GM12873 (cell line): ENCODE measurements around the gene SERPINA10.

Experiments
- TF ChIP-seq, protein P1 (sequence below): IDR thresholded peaks from 2 replicates; pipeline ENCODE4 v1.5.1; 2012; ENCODE audit warnings: low read depth, mild to moderate bottlenecking, moderate library complexity, low read length, control low read depth; ENCODE audit not compliant: insufficient read depth; ENCODE audit errors: missing control alignments

Gene SERPINA10

DNA sequence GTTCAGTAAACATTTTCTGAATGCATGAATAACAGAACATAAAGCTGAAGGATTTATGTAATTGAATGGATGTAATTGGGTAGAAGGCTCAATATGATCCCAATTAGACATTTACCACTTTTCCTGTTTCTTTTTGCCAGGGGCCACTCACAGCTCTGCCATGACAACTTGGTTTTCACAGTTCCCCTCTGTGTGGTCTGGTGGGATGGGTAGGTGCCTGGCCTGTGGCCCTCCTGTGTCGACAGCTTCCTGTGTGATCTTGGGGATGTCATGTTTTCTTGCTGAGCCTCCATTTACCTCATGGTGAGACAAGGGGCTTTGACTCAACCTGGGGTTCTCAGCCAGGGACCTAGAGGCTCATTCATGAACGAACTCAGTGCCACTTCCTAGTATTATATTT is 12.6 kb upstream of the SERPINA10 start:
- TF ChIP-seq, protein P1, sequence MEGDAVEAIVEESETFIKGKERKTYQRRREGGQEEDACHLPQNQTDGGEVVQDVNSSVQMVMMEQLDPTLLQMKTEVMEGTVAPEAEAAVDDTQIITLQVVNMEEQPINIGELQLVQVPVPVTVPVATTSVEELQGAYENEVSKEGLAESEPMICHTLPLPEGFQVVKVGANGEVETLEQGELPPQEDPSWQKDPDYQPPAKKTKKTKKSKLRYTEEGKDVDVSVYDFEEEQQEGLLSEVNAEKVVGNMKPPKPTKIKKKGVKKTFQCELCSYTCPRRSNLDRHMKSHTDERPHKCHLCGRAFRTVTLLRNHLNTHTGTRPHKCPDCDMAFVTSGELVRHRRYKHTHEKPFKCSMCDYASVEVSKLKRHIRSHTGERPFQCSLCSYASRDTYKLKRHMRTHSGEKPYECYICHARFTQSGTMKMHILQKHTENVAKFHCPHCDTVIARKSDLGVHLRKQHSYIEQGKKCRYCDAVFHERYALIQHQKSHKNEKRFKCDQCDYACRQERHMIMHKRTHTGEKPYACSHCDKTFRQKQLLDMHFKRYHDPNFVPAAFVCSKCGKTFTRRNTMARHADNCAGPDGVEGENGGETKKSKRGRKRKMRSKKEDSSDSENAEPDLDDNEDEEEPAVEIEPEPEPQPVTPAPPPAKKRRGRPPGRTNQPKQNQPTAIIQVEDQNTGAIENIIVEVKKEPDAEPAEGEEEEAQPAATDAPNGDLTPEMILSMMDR = no peak

DNA sequence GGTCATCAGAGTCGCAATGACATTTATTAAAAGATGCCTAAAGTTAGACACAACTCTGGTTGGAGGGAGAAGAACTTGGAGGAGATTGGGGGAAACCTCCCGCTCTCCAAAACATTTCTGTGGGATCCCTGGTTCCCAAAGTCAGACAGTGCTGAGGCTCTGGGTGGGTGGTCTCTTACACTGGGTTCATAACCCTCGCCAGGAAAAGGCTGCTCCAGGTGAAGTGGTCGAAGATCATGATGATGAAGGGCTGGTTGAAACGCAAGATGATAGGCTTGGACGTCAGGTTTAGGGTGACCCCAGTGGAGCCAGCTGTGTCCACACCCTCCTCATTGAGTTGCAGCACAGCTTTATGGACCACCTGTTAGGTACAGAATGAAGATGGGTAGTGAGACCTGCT is 11.2 kb upstream of the SERPINA10 start:
- TF ChIP-seq, protein P1 = no peak

DNA sequence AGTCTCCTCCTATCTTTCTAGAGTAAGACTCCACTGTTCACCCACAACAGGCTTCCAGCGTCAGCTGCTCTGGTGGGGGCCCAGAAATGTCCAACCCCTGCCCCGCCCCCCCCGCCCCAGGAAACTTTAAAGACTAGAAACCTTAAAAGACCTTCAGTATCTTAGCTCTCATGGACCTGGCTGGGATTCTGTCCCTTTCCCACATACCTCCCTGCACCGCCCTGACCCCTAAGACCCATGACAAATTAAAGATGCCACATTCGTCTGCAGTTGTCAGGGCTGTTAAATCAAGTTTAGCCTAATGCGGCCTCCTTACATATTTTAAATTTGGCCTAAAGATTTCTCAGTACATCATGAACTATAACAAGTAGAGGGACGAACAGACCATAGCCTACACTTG is 10.0 kb upstream of the SERPINA10 start:
- TF ChIP-seq, protein P1 = no peak

DNA sequence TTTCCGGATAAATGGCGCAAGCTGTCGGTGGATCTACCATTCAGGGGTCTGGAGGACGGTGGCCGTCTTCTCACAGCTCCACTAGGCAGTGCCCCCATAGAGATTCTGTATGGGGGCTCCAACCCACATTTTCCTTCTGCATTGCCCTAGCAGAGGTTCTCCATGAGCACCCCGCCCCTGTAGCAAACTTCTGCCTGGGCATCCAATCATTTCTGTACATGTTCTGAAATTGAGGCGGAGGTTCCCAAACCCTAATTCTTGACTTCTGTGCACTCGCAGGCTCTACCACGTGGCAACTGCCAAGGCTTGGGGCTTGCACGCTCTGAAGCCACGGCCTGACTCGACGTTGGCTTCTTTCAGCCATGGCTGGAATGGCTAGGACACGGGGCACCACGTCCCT is 5.1 kb upstream of the SERPINA10 start:
- TF ChIP-seq, protein P1 = no peak

DNA sequence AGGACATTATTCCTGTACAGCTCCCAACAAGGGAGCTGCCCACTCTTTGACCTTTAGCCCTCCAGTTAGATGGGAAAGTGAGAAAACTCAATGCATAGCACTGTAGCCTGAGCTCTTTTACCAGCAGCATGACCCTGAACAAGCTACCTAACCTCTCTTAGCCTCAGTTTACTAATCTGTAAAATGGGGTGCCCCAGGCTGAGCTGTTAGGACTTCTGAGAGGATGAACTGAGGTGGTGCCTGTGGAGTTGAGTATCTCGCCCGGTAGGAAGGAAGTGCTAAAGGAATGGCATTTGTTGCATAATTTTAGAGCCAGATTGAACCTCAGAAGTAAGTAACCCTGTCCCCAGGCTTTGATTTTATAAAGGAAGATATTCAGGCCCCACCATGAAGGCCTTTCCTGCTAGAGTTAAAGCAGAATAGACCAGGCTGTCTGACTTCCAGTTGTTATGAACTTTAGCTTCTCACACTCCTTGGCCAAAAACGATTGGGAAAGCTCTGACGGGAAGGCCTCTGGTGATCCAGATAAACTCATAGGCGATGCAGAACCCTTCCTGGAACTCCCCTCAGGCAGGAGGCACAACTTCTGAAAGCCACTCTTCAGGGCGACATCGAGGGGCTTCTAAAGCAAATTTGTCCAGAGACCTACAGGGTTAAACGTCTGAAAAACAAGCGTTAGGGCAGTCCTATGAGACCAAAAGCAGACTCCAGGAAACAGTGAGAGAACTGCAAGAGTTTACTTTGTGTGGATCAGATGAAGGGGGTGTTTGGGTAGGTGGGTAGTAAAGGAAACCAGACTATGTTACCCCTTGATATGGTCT is 2.5 kb upstream of the SERPINA10 start:
- TF ChIP-seq, protein P1 = no peak

DNA sequence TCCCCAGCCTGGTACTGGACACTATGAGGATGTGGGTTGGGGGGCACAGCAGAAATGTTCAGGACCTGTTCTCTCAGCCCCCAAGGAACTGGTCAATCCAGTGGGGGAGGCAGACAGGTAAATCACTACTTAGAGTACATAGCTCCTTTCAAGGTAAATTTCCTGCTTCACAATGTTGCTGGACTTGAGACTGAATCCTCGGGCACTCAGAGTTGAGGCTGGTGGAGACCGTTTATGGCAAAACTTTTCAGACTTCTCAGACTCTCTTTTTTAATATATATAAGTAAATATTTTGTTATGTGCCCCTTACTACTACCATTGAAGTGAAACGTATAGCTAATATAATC is 483 bp upstream of the SERPINA10 start:
- TF ChIP-seq, protein P1 = no peak

DNA sequence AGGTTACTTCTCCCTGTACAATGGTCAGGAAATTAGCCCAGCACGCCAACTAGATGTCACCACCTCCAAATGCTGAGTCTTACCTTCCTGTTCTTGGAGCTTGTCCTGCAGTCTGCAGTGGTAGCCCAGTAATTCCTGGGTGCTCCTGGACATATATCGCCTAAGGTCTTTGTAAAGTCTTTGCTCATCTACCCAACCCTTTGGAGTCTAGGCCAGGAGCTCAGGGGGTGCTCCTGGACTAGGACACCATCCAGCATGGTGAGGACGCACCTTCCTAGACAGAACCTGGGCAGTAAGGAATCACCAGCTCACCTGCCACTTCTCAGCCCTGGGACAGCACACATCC is 569 bp downstream of the SERPINA10 start:
- TF ChIP-seq, protein P1 = no peak
